Measurements from ENCODE around the gene PPARD.

DNA sequence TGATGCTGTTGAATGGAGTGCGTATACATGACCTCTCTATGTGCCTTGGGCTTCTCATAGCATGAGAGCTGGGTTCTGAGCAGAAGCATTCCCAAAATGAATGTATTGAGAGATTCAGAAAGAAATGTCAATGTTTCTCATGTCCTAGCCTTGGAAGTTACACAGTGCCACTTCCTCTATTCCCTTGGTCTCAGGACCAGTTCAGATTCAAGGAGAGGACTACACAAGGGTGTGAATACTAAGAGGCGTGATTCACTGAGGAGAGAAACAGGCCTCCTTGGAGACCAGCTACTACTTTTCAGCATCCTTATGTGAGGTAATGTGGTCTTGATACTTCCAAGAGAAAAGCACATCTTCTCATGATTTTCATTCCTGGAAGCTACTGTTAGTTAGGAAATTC is 10.4 kb downstream of the PPARD start:
- TF ChIP-seq, protein P1, sequence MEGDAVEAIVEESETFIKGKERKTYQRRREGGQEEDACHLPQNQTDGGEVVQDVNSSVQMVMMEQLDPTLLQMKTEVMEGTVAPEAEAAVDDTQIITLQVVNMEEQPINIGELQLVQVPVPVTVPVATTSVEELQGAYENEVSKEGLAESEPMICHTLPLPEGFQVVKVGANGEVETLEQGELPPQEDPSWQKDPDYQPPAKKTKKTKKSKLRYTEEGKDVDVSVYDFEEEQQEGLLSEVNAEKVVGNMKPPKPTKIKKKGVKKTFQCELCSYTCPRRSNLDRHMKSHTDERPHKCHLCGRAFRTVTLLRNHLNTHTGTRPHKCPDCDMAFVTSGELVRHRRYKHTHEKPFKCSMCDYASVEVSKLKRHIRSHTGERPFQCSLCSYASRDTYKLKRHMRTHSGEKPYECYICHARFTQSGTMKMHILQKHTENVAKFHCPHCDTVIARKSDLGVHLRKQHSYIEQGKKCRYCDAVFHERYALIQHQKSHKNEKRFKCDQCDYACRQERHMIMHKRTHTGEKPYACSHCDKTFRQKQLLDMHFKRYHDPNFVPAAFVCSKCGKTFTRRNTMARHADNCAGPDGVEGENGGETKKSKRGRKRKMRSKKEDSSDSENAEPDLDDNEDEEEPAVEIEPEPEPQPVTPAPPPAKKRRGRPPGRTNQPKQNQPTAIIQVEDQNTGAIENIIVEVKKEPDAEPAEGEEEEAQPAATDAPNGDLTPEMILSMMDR (IDR thresholded peaks at IDR 0.05), result no peak
- TF ChIP-seq EP300 (IDR thresholded peaks at IDR 0.05), result no peak

All from suprapubic skin (tissue), 3 donors.